Measurements from ENCODE around the gene TRPC6. TPM values are rescaled to one million over a fixed set of nuclear protein-coding genes. Genes with fewer than 3 reads are reported as not detected.

Gene TRPC6
- total and polyA plus RNA-seq, 2 experiments from 2014 or later = 0.13 to 4.8 TPM

DNA sequence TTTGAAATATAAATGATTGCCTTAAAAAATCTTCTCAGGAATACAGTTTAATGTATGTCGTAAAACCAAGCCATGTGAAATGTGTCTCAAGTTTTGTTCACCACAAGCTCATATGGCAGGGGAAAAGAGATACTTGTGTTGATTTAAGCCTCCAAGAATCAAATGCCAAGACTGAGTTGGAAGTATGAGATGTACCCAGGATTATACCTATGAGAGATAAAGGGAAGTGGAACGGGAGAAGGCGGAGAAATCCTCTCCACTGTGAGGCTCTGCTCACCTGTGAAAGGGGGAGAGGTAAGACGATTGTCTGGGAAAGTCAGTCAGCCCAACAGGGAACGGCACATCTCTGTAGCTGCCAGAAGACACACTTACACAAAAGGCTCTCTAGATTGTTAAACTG, 124.8 kb downstream of the TRPC6 start:
- H3K79me2 ChIP-seq = no peaks in the 10 kb centered on the region
- H3K4me2 ChIP-seq = no peak overlapping the region
- DNase-seq (ENCODE audit: low spot score) = no peak
- no peaks in the 10 kb centered on the region for H3K27me3 ChIP-seq
- H3K9me3 ChIP-seq (ENCODE audit: low read depth) = no peaks in the 10 kb centered on the region
- H3K4me1 ChIP-seq (ENCODE audit: insufficient read depth) = no peaks in the 10 kb centered on the region
- H4K20me1 ChIP-seq (ENCODE audit: insufficient read depth, poor library complexity, severe bottlenecking) = no peaks in the 10 kb centered on the region
- TF ChIP-seq EZH2phosphoT487 (IDR thresholded peaks at IDR 0.05; ENCODE audit: low read depth, severe bottlenecking, unreplicated experiment) = no peak
- no peak for TF ChIP-seq CTCF (IDR thresholded peaks at IDR 0.05; ENCODE audit: poor library complexity)
- TF ChIP-seq EZH2 (IDR thresholded peaks at IDR 0.05; ENCODE audit: borderline replicate concordance) = no peak
- H3K27ac ChIP-seq = no peak overlapping the region
- WGBS (ENCODE audit: low lambda C conversion rate, missing lambda C conversion rate) = 87% methylated on average over 5 of the region's 5 CpGs
- no peak overlapping the region for H2AFZ ChIP-seq
- H3K9me2 ChIP-seq (replicated peaks; ENCODE audit: insufficient read depth) = no peaks in the 10 kb centered on the region
- H3K36me3 ChIP-seq (replicated peaks; ENCODE audit: insufficient read depth, low read depth) = no peaks in the 10 kb centered on the region
- H3K4me3 ChIP-seq = no peak overlapping the region

DNA sequence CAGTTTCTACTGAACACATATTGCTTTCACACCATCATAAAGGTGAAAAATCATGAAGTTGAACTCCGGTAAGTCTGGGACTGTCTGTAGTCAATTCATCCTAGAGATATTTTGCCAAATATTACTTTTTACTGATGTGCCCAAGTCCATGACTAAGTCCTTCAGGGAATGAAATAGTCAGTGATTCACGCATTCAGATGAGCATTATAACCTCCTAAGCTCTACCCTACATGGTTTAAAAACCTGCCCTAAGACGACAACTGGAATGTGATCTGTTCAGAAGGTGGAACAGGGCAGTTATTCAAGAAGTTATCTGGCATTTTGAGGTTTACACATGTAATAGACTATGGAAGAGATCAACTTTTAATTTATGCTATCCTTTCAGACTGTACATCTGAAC, 125.6 kb downstream of the TRPC6 start:
- no peak for DNase-seq (ENCODE audit: low spot score)
- Histone ChIP-seq H3K79me2 (no peaks in the 10 kb centered on the region), H3K9me3 (ENCODE audit: low read depth) (no peaks in the 10 kb centered on the region), H4K20me1 (ENCODE audit: insufficient read depth, poor library complexity, severe bottlenecking) (no peaks in the 10 kb centered on the region), H2AFZ (no peak overlapping the region), H3K9me2 (replicated peaks; ENCODE audit: insufficient read depth) (no peaks in the 10 kb centered on the region), H3K27ac (no peak overlapping the region), H3K27me3 (no peaks in the 10 kb centered on the region), H3K36me3 (replicated peaks; ENCODE audit: insufficient read depth, low read depth) (no peaks in the 10 kb centered on the region), H3K4me1 (ENCODE audit: insufficient read depth) (no peaks in the 10 kb centered on the region), H3K4me2 (no peak overlapping the region), H3K4me3 (no peak overlapping the region)
- WGBS (ENCODE audit: low lambda C conversion rate, missing lambda C conversion rate) = 86% methylated on average over 3 of the region's 3 CpGs
- TF ChIP-seq EZH2phosphoT487 (IDR thresholded peaks at IDR 0.05; ENCODE audit: low read depth, severe bottlenecking, unreplicated experiment) (no peak), EZH2 (IDR thresholded peaks at IDR 0.05; ENCODE audit: borderline replicate concordance) (no peak), CTCF (IDR thresholded peaks at IDR 0.05; ENCODE audit: poor library complexity) (no peak)

DNA sequence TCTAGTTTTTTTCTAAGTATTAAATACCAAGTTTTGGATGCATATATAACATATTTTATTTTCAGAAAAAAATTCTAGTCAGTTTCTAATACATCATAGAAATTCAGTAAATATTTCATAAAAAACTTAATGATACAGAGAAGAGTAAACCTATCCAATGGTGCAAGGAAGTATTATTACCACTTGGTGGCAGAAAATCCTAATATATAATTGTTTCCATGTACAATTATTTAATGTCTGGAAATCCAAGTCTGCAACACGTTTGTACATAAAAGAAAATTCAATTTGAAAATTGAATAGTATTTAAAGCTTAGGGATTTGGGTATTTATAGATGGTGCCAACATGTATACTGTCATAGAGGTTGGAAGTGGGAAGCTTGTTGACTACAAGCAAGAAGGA, 127.0 kb downstream of the TRPC6 start:
- H3K79me2 ChIP-seq = no peaks in the 10 kb centered on the region
- no peaks in the 10 kb centered on the region for H3K27me3 ChIP-seq
- H4K20me1 ChIP-seq (ENCODE audit: insufficient read depth, poor library complexity, severe bottlenecking) = no peaks in the 10 kb centered on the region
- no peak overlapping the region for H3K4me3 ChIP-seq
- WGBS (ENCODE audit: low lambda C conversion rate, missing lambda C conversion rate) = 3% methylated on average over 1 of the region's 1 CpG
- H3K9me2 ChIP-seq (replicated peaks; ENCODE audit: insufficient read depth) = no peaks in the 10 kb centered on the region
- peak; percentile 29 for DNase-seq (ENCODE audit: low spot score)
- H3K4me2 ChIP-seq = no peak overlapping the region
- H3K4me1 ChIP-seq (ENCODE audit: insufficient read depth) = no peaks in the 10 kb centered on the region
- TF ChIP-seq EZH2 (IDR thresholded peaks at IDR 0.05; ENCODE audit: borderline replicate concordance) (no peak), CTCF (IDR thresholded peaks at IDR 0.05; ENCODE audit: poor library complexity) (peak; percentile 74)
- H3K9me3 ChIP-seq (ENCODE audit: low read depth) = no peaks in the 10 kb centered on the region
- no peak overlapping the region for H3K27ac ChIP-seq
- H3K36me3 ChIP-seq (replicated peaks; ENCODE audit: insufficient read depth, low read depth) = no peaks in the 10 kb centered on the region
- no peak overlapping the region for H2AFZ ChIP-seq

DNA sequence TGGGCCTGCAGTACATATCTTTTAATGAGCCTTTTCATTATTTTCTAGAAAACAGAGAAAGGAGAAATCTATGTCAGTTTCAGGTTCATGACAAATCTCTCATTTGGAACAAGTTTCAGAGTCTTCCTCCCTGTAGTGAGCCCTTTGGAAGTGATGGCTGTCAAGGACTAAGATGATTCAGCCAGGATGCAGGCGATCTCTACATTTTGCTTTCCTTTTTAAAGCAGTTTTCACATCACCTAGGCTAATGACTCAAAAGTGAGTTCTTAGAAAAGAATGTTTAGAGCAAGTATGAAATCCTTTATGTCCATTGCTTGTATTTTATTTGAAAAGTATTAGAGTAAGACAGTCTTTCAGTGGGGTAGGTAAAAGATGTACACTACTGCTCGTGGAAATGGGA, 130.1 kb downstream of the TRPC6 start:
- Histone ChIP-seq H2AFZ (no peak overlapping the region), H4K20me1 (ENCODE audit: insufficient read depth, poor library complexity, severe bottlenecking) (no peaks in the 10 kb centered on the region), H3K27me3 (no peaks in the 10 kb centered on the region), H3K27ac (no peak overlapping the region), H3K9me3 (ENCODE audit: low read depth) (no peaks in the 10 kb centered on the region), H3K4me1 (ENCODE audit: insufficient read depth) (no peaks in the 10 kb centered on the region), H3K9me2 (replicated peaks; ENCODE audit: insufficient read depth) (no peaks in the 10 kb centered on the region), H3K4me3 (no peak overlapping the region), H3K79me2 (no peaks in the 10 kb centered on the region), H3K36me3 (replicated peaks; ENCODE audit: insufficient read depth, low read depth) (no peaks in the 10 kb centered on the region), H3K4me2 (no peak overlapping the region)
- no peak for TF ChIP-seq EZH2 (IDR thresholded peaks at IDR 0.05; ENCODE audit: borderline replicate concordance)
- TF ChIP-seq EZH2phosphoT487 (IDR thresholded peaks at IDR 0.05; ENCODE audit: low read depth, severe bottlenecking, unreplicated experiment) = no peak
- TF ChIP-seq CTCF (IDR thresholded peaks at IDR 0.05; ENCODE audit: poor library complexity) = no peak
- no peak for DNase-seq (ENCODE audit: low spot score)
- WGBS (ENCODE audit: low lambda C conversion rate, missing lambda C conversion rate) = 85% methylated on average over 2 of the region's 2 CpGs

All from hepatocyte (in vitro differentiated cells).